ENCODE results near the gene RAD9B. TPM values are rescaled to one million over a fixed set of nuclear protein-coding genes. Genes with fewer than 3 reads are reported as not detected.
A peak's percentile ranks its signal among the peaks of the same experiment; 100 is the strongest.

RAD9B gene
- total and polyA plus RNA-seq, 2 of the 13 experiments (the other 11 are each of a cell fraction or from before 2014, with no cell fraction given) = 0.05 to 0.38 TPM

DNA sequence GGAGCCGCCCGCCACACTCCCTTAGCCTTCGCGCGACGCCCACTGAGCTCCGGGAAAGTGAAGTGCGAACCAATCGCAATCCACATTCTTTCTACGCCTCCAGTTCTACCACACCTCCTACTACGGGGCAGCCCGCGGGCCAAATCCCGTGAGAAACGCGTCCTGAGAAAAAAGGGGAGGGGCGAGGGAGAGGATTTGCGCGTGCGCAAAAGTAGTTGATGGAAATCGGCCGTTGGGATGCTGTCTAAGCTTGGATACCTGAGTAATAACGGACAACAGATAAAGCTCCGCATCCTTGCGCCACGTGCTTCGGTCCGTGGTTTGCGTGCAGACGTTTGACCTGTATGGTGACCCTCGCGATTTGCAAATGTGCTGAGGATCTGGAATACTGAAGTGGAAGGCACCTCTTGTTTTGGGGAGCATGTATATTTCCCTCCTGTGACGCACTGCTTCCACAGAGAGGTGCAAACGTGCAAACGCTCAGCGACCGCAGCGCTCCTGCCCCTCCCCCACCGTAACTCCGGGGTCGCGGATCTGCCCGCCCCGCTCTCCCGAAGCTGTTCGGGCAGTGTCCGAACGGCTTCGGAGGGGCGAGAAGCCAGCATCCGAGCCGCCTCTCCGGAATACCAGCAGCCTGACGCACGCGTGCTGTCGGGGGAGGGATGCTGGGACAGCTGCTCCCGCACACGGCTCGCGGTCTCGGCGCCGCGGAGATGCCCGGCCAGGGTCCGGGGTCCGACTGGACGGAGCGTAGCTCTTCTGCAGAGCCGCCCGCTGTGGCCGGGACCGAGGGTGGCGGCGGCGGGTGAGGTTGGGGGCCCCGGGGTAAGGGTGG is 33.7 kb upstream of the RAD9B start, which contains the start of the genes FAM216A and GPN3 (continued):
- TF ChIP-seq, protein P1, sequence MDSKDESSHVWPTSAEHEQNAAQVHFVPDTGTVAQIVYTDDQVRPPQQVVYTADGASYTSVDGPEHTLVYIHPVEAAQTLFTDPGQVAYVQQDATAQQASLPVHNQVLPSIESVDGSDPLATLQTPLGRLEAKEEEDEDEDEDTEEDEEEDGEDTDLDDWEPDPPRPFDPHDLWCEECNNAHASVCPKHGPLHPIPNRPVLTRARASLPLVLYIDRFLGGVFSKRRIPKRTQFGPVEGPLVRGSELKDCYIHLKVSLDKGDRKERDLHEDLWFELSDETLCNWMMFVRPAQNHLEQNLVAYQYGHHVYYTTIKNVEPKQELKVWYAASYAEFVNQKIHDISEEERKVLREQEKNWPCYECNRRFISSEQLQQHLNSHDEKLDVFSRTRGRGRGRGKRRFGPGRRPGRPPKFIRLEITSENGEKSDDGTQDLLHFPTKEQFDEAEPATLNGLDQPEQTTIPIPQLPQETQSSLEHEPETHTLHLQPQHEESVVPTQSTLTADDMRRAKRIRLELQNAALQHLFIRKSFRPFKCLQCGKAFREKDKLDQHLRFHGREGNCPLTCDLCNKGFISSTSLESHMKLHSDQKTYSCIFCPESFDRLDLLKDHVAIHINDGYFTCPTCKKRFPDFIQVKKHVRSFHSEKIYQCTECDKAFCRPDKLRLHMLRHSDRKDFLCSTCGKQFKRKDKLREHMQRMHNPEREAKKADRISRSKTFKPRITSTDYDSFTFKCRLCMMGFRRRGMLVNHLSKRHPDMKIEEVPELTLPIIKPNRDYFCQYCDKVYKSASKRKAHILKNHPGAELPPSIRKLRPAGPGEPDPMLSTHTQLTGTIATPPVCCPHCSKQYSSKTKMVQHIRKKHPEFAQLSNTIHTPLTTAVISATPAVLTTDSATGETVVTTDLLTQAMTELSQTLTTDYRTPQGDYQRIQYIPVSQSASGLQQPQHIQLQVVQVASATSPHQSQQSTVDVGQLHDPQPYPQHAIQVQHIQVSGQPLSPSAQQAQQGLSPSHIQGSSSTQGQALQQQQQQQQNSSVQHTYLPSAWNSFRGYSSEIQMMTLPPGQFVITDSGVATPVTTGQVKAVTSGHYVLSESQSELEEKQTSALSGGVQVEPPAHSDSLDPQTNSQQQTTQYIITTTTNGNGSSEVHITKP (CRISPR knock-in tag; IDR thresholded peaks at IDR 0.05; ENCODE audit: low read depth) = no peak
- TF ChIP-seq, protein P2, sequence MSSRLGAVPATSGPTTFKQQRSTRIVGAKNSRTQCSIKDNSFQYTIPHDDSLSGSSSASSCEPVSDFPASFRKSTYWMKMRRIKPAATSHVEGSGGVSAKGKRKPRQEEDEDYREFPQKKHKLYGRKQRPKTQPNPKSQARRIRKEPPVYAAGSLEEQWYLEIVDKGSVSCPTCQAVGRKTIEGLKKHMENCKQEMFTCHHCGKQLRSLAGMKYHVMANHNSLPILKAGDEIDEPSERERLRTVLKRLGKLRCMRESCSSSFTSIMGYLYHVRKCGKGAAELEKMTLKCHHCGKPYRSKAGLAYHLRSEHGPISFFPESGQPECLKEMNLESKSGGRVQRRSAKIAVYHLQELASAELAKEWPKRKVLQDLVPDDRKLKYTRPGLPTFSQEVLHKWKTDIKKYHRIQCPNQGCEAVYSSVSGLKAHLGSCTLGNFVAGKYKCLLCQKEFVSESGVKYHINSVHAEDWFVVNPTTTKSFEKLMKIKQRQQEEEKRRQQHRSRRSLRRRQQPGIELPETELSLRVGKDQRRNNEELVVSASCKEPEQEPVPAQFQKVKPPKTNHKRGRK (CRISPR knock-in tag; IDR thresholded peaks at IDR 0.05) = no peak
- TF ChIP-seq, protein P3, sequence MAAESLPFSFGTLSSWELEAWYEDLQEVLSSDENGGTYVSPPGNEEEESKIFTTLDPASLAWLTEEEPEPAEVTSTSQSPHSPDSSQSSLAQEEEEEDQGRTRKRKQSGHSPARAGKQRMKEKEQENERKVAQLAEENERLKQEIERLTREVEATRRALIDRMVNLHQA (CRISPR knock-in tag; IDR thresholded peaks at IDR 0.05) = no peak
- no peak for TF ChIP-seq ZNF20 (CRISPR knock-in tag; IDR thresholded peaks at IDR 0.05)
- no peak for TF ChIP-seq SKI (IDR thresholded peaks at IDR 0.05; ENCODE audit: partially characterized antibody)
- TF ChIP-seq, protein P4, sequence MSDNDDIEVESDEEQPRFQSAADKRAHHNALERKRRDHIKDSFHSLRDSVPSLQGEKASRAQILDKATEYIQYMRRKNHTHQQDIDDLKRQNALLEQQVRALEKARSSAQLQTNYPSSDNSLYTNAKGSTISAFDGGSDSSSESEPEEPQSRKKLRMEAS (IDR thresholded peaks at IDR 0.05) = peak; percentile 92
- no peak for TF ChIP-seq GABPA (IDR thresholded peaks at IDR 0.05; ENCODE audit: low read depth, low read length)
- peak; percentile 74 for TF ChIP-seq GABPA (CRISPR knock-in tag; IDR thresholded peaks at IDR 0.05; ENCODE audit: low read depth)
- TF ChIP-seq, protein P5, sequence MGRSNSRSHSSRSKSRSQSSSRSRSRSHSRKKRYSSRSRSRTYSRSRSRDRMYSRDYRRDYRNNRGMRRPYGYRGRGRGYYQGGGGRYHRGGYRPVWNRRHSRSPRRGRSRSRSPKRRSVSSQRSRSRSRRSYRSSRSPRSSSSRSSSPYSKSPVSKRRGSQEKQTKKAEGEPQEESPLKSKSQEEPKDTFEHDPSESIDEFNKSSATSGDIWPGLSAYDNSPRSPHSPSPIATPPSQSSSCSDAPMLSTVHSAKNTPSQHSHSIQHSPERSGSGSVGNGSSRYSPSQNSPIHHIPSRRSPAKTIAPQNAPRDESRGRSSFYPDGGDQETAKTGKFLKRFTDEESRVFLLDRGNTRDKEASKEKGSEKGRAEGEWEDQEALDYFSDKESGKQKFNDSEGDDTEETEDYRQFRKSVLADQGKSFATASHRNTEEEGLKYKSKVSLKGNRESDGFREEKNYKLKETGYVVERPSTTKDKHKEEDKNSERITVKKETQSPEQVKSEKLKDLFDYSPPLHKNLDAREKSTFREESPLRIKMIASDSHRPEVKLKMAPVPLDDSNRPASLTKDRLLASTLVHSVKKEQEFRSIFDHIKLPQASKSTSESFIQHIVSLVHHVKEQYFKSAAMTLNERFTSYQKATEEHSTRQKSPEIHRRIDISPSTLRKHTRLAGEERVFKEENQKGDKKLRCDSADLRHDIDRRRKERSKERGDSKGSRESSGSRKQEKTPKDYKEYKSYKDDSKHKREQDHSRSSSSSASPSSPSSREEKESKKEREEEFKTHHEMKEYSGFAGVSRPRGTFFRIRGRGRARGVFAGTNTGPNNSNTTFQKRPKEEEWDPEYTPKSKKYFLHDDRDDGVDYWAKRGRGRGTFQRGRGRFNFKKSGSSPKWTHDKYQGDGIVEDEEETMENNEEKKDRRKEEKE (IDR thresholded peaks at IDR 0.05) = no peak
- TF ChIP-seq ZNF44 (CRISPR knock-in tag; IDR thresholded peaks at IDR 0.05) = peak; percentile 67; the same call in 1 of the 2 replicates
- TF ChIP-seq, protein P6, sequence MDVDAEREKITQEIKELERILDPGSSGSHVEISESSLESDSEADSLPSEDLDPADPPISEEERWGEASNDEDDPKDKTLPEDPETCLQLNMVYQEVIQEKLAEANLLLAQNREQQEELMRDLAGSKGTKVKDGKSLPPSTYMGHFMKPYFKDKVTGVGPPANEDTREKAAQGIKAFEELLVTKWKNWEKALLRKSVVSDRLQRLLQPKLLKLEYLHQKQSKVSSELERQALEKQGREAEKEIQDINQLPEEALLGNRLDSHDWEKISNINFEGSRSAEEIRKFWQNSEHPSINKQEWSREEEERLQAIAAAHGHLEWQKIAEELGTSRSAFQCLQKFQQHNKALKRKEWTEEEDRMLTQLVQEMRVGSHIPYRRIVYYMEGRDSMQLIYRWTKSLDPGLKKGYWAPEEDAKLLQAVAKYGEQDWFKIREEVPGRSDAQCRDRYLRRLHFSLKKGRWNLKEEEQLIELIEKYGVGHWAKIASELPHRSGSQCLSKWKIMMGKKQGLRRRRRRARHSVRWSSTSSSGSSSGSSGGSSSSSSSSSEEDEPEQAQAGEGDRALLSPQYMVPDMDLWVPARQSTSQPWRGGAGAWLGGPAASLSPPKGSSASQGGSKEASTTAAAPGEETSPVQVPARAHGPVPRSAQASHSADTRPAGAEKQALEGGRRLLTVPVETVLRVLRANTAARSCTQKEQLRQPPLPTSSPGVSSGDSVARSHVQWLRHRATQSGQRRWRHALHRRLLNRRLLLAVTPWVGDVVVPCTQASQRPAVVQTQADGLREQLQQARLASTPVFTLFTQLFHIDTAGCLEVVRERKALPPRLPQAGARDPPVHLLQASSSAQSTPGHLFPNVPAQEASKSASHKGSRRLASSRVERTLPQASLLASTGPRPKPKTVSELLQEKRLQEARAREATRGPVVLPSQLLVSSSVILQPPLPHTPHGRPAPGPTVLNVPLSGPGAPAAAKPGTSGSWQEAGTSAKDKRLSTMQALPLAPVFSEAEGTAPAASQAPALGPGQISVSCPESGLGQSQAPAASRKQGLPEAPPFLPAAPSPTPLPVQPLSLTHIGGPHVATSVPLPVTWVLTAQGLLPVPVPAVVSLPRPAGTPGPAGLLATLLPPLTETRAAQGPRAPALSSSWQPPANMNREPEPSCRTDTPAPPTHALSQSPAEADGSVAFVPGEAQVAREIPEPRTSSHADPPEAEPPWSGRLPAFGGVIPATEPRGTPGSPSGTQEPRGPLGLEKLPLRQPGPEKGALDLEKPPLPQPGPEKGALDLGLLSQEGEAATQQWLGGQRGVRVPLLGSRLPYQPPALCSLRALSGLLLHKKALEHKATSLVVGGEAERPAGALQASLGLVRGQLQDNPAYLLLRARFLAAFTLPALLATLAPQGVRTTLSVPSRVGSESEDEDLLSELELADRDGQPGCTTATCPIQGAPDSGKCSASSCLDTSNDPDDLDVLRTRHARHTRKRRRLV (CRISPR knock-in tag; IDR thresholded peaks at IDR 0.05) = no peak
- TF ChIP-seq XRCC5 (optimal IDR thresholded peaks at IDR 0.05; ENCODE audit: low read length) = peak; percentile 40
- peak; percentile 86 for TF ChIP-seq ARNT2 (CRISPR knock-in tag; IDR thresholded peaks at IDR 0.05; ENCODE audit: low read depth)
- TF ChIP-seq ZNF652 (CRISPR knock-in tag; IDR thresholded peaks at IDR 0.05; ENCODE audit: borderline replicate concordance, low read depth) = no peak

Data from HepG2 (cell line).